ENCODE data around the gene BBS7. TPM values are rescaled to one million over a fixed set of nuclear protein-coding genes. Genes with fewer than 3 reads are reported as not detected.

The BBS7 gene
- total RNA-seq, 1 donor: 29.4 TPM

GRCh38 chr4:121814756-121815155 is 55.5 kb downstream of the BBS7 start:
- no peak for DNase-seq (ENCODE audit: low read depth)
- no peak for TF ChIP-seq CTCF (IDR thresholded peaks at IDR 0.05; ENCODE audit: insufficient read depth, low read depth, low read length)
- no peak overlapping the region for H3K4me3 ChIP-seq (ENCODE audit: low read depth, low read length)

GRCh38 chr4:121811122-121811521 is 59.2 kb downstream of the BBS7 start:
- no peak for DNase-seq (ENCODE audit: low read depth)
- no peak overlapping the region for H3K4me3 ChIP-seq (ENCODE audit: low read depth, low read length)

GRCh38 chr4:121806411-121806810 is 63.9 kb downstream of the BBS7 start:
- TF ChIP-seq CTCF (IDR thresholded peaks at IDR 0.05; ENCODE audit: insufficient read depth, low read depth, low read length): no peak
- DNase-seq (ENCODE audit: low read depth): no peak
- H3K4me3 ChIP-seq (ENCODE audit: low read depth, low read length): no peak overlapping the region

More at GRCh38 chr4:121811122-121811521, 59.2 kb downstream of the BBS7 start:
- TF ChIP-seq CTCF (IDR thresholded peaks at IDR 0.05; ENCODE audit: insufficient read depth, low read depth, low read length): no peak

GRCh38 chr4:121801715-121802075 is 68.6 kb downstream of the BBS7 start:
- H3K4me3 ChIP-seq (ENCODE audit: low read depth, low read length): peak overlapping the region; percentile 94
- no peak for DNase-seq (ENCODE audit: low read depth)
- TF ChIP-seq CTCF (IDR thresholded peaks at IDR 0.05; ENCODE audit: insufficient read depth, low read depth, low read length): no peak

GRCh38 chr4:121800961-121801714 is 69.1 kb downstream of the BBS7 start, which contains the start of gene EXOSC9:
EXOSC9 (plus strand) TSS chr4:121801323; CDS start chr4:121801425, 102 bp downstream.
- TF ChIP-seq CTCF (IDR thresholded peaks at IDR 0.05; ENCODE audit: insufficient read depth, low read depth, low read length): no peak
- DNase-seq (ENCODE audit: low read depth): peak; percentile 96
- H3K4me3 ChIP-seq (ENCODE audit: low read depth, low read length): peak within 1 kb of the TSS; percentile 94

- TF ChIP-seq CTCF (IDR thresholded peaks at IDR 0.05; ENCODE audit: insufficient read depth, low read depth, low read length): no peak
- H3K4me3 ChIP-seq (ENCODE audit: low read depth, low read length): peak overlapping the region; percentile 94
- no peak for DNase-seq (ENCODE audit: low read depth)
These were observed 69.7 kb downstream of the BBS7 start for GRCh38 chr4:121800638-121800960.
